G401 (cell line): ENCODE measurements around the gene MRPL33. TPM values are rescaled to one million over a fixed set of nuclear protein-coding genes. Genes with fewer than 3 reads are reported as not detected.

Experiments used
- total RNA-seq: library from RNA; depleted of rRNA; stranded (reverse); fragments of >200 nt; shearing (Covaris generic); gene quantifications from 2 replicates; pipeline ENCODE4 v1.2.3, GENCODE V29; 2014; rRNA removed

The MRPL33 gene
- total RNA-seq, 1 experiment from 2014 or later, result 139 TPM

Other genes with a start within 250 kb of the MRPL33 start
- not detected in 2 replicates for gene ZNF512, start 188.7 kb upstream of the MRPL33 start, total RNA-seq
- gene CCDC121, start 142.7 kb upstream of the MRPL33 start, total RNA-seq, result 2.9 and 4.2 TPM in 2 replicates
- gene GPN1, start 142.7 kb upstream of the MRPL33 start, total RNA-seq, result 45.7 and 63.6 TPM in 2 replicates
- 19.0 and 29.8 TPM in 2 replicates for gene SUPT7L, start 108.1 kb upstream of the MRPL33 start, total RNA-seq
- gene SLC4A1AP, start 107.8 kb upstream of the MRPL33 start, total RNA-seq, result 36.1 and 41.5 TPM in 2 replicates
- 1.1 and 1.3 TPM in 2 replicates for gene RBKS, start 118.7 kb downstream of the MRPL33 start, total RNA-seq
- gene BABAM2, start 119.0 kb downstream of the MRPL33 start, total RNA-seq, result 26.6 and 42.3 TPM in 2 replicates